ENCODE data around the gene CTDP1.

GRCh38 chr18:79755496-79756142, 76.0 kb downstream of the CTDP1 start:
- TF ChIP-seq, protein P1, sequence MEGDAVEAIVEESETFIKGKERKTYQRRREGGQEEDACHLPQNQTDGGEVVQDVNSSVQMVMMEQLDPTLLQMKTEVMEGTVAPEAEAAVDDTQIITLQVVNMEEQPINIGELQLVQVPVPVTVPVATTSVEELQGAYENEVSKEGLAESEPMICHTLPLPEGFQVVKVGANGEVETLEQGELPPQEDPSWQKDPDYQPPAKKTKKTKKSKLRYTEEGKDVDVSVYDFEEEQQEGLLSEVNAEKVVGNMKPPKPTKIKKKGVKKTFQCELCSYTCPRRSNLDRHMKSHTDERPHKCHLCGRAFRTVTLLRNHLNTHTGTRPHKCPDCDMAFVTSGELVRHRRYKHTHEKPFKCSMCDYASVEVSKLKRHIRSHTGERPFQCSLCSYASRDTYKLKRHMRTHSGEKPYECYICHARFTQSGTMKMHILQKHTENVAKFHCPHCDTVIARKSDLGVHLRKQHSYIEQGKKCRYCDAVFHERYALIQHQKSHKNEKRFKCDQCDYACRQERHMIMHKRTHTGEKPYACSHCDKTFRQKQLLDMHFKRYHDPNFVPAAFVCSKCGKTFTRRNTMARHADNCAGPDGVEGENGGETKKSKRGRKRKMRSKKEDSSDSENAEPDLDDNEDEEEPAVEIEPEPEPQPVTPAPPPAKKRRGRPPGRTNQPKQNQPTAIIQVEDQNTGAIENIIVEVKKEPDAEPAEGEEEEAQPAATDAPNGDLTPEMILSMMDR (conservative IDR thresholded peaks at IDR 0.05; ENCODE audit: low read length) = no peak
- no peak for TF ChIP-seq EZH2phosphoT487 (IDR thresholded peaks at IDR 0.05; ENCODE audit: borderline replicate concordance)

Data from Loucy (cell line).